Osteoblast (primary cell): ENCODE data around the gene ZSWIM3. TPM values are rescaled to one million over a fixed set of nuclear protein-coding genes. Genes with fewer than 3 reads are reported as not detected.

Experiments
- DNase-seq: peaks from one replicate; pipeline ENCODE4 v3.0.0; 2011; ENCODE audit warnings: low spot score, mixed read lengths; ENCODE audit not compliant: insufficient read length; ENCODE audit errors: missing footprints
- H2AFZ ChIP-seq: 2 replicates; pipeline ENCODE4 v1.6.0; 2011; ENCODE audit warnings: mild to moderate bottlenecking, low read length
- H3K27ac ChIP-seq: 2 replicates; pipeline ENCODE4 v1.5.1; 2011; ENCODE audit warnings: mild to moderate bottlenecking, low read depth, low read length, moderate library complexity
- H3K27me3 ChIP-seq: 2 replicates; pipeline ENCODE4 v1.6.0; 2012; ENCODE audit warnings: mild to moderate bottlenecking, control low read depth, inconsistent platforms, low read length, moderate library complexity; ENCODE audit not compliant: insufficient read depth
- H3K36me3 ChIP-seq: 2 replicates; pipeline ENCODE4 v1.5.1; 2011; ENCODE audit warnings: mild to moderate bottlenecking, low read length, control low read depth, moderate library complexity; ENCODE audit not compliant: insufficient read depth
- H3K4me1 ChIP-seq: 2 replicates; pipeline ENCODE4 v1.5.1; 2011; ENCODE audit warnings: mild to moderate bottlenecking, low read length, control low read depth, moderate library complexity; ENCODE audit not compliant: insufficient read depth
- H3K4me2 ChIP-seq: 2 replicates; pipeline ENCODE4 v1.6.0; 2011; ENCODE audit warnings: mild to moderate bottlenecking, low read length; ENCODE audit not compliant: insufficient read depth
- H3K4me3 ChIP-seq: fragments of 200-600 bp; sonication (generic); 3 replicates; pipeline ENCODE4 v1.5.1; 2012; ENCODE audit warnings: mild to moderate bottlenecking, low read length, inconsistent platforms; ENCODE audit not compliant: insufficient read depth
- H3K79me2 ChIP-seq: 2 replicates; pipeline ENCODE4 v1.6.0; 2012; ENCODE audit warnings: mild to moderate bottlenecking, low read length, control low read depth, inconsistent platforms; ENCODE audit not compliant: insufficient read depth
- H3K9me3 ChIP-seq: 2 replicates; pipeline ENCODE4 v1.5.1; 2011; ENCODE audit warnings: low read depth, low read length, control low read depth
- H4K20me1 ChIP-seq: 2 replicates; pipeline ENCODE4 v1.6.0; 2012; ENCODE audit warnings: mild to moderate bottlenecking, low read length, control low read depth; ENCODE audit not compliant: insufficient read depth
- CTCF ChIP-seq: IDR thresholded peaks from 2 replicates; pipeline ENCODE4 v1.5.1; 2011; ENCODE audit warnings: mild to moderate bottlenecking, low read depth, low read length, moderate library complexity; ENCODE audit errors: extremely low read depth
- total RNA-seq: library from RNA; depleted of rRNA; stranded (reverse); fragments of >200 nt; gene quantifications from 2 replicates; pipeline ENCODE4 v1.2.3, GENCODE V29; 2012

Gene ZSWIM3
- total RNA-seq, 1 donor = 4.7 TPM

- no peak overlapping the region for H3K27ac ChIP-seq
- no peak for TF ChIP-seq CTCF
- H2AFZ ChIP-seq = no peak overlapping the region
- H3K4me2 ChIP-seq = no peak overlapping the region
- H3K4me1 ChIP-seq = peaks cover 11% of the 10 kb centered on the region
- DNase-seq = no peak
- no peaks in the 10 kb centered on the region for H3K27me3 ChIP-seq
- peaks cover 14% of the 10 kb centered on the region for H4K20me1 ChIP-seq
- no peaks in the 10 kb centered on the region for H3K79me2 ChIP-seq
- no peak overlapping the region for H3K4me3 ChIP-seq
- H3K9me3 ChIP-seq = no peaks in the 10 kb centered on the region
- H3K36me3 ChIP-seq = no peaks in the 10 kb centered on the region
These were observed 68.5 kb downstream of the ZSWIM3 start for GRCh38 chr20:45925821-45926506.

GRCh38 chr20:45926731-45927070, 69.3 kb downstream of the ZSWIM3 start:
- no peak overlapping the region for H3K4me3 ChIP-seq
- peaks cover 2% of the 10 kb centered on the region for H3K79me2 ChIP-seq
- no peak overlapping the region for H2AFZ ChIP-seq
- H3K4me1 ChIP-seq = peaks cover 8% of the 10 kb centered on the region
- peak; percentile 60 for DNase-seq
- H3K4me2 ChIP-seq = no peak overlapping the region
- H3K9me3 ChIP-seq = no peaks in the 10 kb centered on the region
- no peak for TF ChIP-seq CTCF
- peaks cover 20% of the 10 kb centered on the region for H4K20me1 ChIP-seq
- no peak overlapping the region for H3K27ac ChIP-seq
- no peaks in the 10 kb centered on the region for H3K27me3 ChIP-seq
- H3K36me3 ChIP-seq = no peaks in the 10 kb centered on the region

- H3K27me3 ChIP-seq = no peaks in the 10 kb centered on the region
- no peak overlapping the region for H3K4me2 ChIP-seq
- H4K20me1 ChIP-seq = peaks cover 20% of the 10 kb centered on the region
- H3K79me2 ChIP-seq = peaks cover 5% of the 10 kb centered on the region
- no peak overlapping the region for H3K4me3 ChIP-seq
- H3K9me3 ChIP-seq = no peaks in the 10 kb centered on the region
- no peak overlapping the region for H3K27ac ChIP-seq
- no peak overlapping the region for H2AFZ ChIP-seq
- no peak for TF ChIP-seq CTCF
- no peak for DNase-seq
- peaks cover 6% of the 10 kb centered on the region for H3K4me1 ChIP-seq
- no peaks in the 10 kb centered on the region for H3K36me3 ChIP-seq
These were observed 69.9 kb downstream of the ZSWIM3 start for GRCh38 chr20:45927071-45927878.

Other genes with a start within 250 kb of the ZSWIM3 start
- not detected in 2 replicates for gene WFDC10A, start 227.9 kb upstream of the ZSWIM3 start, total RNA-seq
- gene WFDC9, start 226.3 kb upstream of the ZSWIM3 start, total RNA-seq = not detected in 2 replicates
- gene WFDC11, start 187.4 kb upstream of the ZSWIM3 start, total RNA-seq = not detected in 2 replicates
- gene WFDC13, start 155.6 kb upstream of the ZSWIM3 start, total RNA-seq = not detected in 2 replicates
- not detected in 2 replicates for gene WFDC10B, start 152.6 kb upstream of the ZSWIM3 start, total RNA-seq
- not detected in 2 replicates for gene SPINT4, start 135.3 kb upstream of the ZSWIM3 start, total RNA-seq
- gene WFDC3, start 65.7 kb upstream of the ZSWIM3 start, total RNA-seq = not detected in 2 replicates
- 12.7 and 15.6 TPM in 2 replicates for gene DNTTIP1, start 65.7 kb upstream of the ZSWIM3 start, total RNA-seq
- 2.5 and 2.7 TPM in 2 replicates for gene UBE2C, start 45.0 kb upstream of the ZSWIM3 start, total RNA-seq
- gene TNNC2, start 30.3 kb upstream of the ZSWIM3 start, total RNA-seq = 0.29 and 0.36 TPM in 2 replicates
- 69.0 and 101 TPM in 2 replicates for gene SNX21, start 23.8 kb upstream of the ZSWIM3 start, total RNA-seq
- gene ACOT8, start 222 bp upstream of the ZSWIM3 start, total RNA-seq = 29.8 and 31.8 TPM in 2 replicates
- 7.6 and 8.8 TPM in 2 replicates for gene ZSWIM1, start 23.6 kb downstream of the ZSWIM3 start, total RNA-seq
- gene SPATA25, start 30.0 kb downstream of the ZSWIM3 start, total RNA-seq = 1.2 and 1.4 TPM in 2 replicates
- gene NEURL2, start 33.6 kb downstream of the ZSWIM3 start, total RNA-seq = 4.7 and 7.1 TPM in 2 replicates
- 157 and 181 TPM in 2 replicates for gene CTSA, start 33.7 kb downstream of the ZSWIM3 start, total RNA-seq
- gene PLTP, start 54.5 kb downstream of the ZSWIM3 start, total RNA-seq = 15.3 and 21.7 TPM in 2 replicates
- 12.7 and 14.4 TPM in 2 replicates for gene PCIF1, start 77.1 kb downstream of the ZSWIM3 start, total RNA-seq
- 18.3 and 20.3 TPM in 2 replicates for gene ZNF335, start 114.6 kb downstream of the ZSWIM3 start, total RNA-seq
- gene MMP9, start 151.3 kb downstream of the ZSWIM3 start, total RNA-seq = 0.29 and 2.5 TPM in 2 replicates
- gene SLC12A5, start 171.6 kb downstream of the ZSWIM3 start, total RNA-seq = under 0.01 TPM in 2 replicates
- 12.4 and 14.5 TPM in 2 replicates for gene NCOA5, start 232.3 kb downstream of the ZSWIM3 start, total RNA-seq